ENCODE measurements around the gene NRSN1. TPM values are rescaled to one million over a fixed set of nuclear protein-coding genes. Genes with fewer than 3 reads are reported as not detected.

The NRSN1 gene
- total RNA-seq, 1 experiment from 2014 or later, result not detected

GRCh38 chr6:24080711-24081110 lies 45.3 kb upstream of the NRSN1 start:
- TF ChIP-seq, protein P1, sequence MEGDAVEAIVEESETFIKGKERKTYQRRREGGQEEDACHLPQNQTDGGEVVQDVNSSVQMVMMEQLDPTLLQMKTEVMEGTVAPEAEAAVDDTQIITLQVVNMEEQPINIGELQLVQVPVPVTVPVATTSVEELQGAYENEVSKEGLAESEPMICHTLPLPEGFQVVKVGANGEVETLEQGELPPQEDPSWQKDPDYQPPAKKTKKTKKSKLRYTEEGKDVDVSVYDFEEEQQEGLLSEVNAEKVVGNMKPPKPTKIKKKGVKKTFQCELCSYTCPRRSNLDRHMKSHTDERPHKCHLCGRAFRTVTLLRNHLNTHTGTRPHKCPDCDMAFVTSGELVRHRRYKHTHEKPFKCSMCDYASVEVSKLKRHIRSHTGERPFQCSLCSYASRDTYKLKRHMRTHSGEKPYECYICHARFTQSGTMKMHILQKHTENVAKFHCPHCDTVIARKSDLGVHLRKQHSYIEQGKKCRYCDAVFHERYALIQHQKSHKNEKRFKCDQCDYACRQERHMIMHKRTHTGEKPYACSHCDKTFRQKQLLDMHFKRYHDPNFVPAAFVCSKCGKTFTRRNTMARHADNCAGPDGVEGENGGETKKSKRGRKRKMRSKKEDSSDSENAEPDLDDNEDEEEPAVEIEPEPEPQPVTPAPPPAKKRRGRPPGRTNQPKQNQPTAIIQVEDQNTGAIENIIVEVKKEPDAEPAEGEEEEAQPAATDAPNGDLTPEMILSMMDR (conservative IDR thresholded peaks at IDR 0.05), result no peak
- no peak overlapping the region for H2BK15ac ChIP-seq (ENCODE audit: low read depth, low read length)
- no CpG with 5 or more reads among the region's 1 CpG for WGBS (ENCODE audit: extremely low coverage, insufficient read length, low lambda C conversion rate)
- no peak overlapping the region for H2AK5ac ChIP-seq (ENCODE audit: insufficient read length, low read length)
- no peak overlapping the region for H3K9ac ChIP-seq (ENCODE audit: extremely low read depth, insufficient read length, low read length)
- Mint-ChIP-seq H3K27me3 (ENCODE audit: low read depth) (no peaks in the 10 kb centered on the region), H3K4me1 (no peaks in the 10 kb centered on the region), H3K27ac (no peak overlapping the region), H3K9me3 (peaks cover 19 to 25% of the 10 kb centered on the region in 2 experiments), H3K36me3 (ENCODE audit: insufficient read depth in 1 of 3, low read depth in 3 of 3) (peaks cover 6 to 14% (median 10%) of the 10 kb centered on the region in 3 experiments; a peak in 6 of 7 replicates), H3K4me3 (no peak overlapping the region)
- no peaks in the 10 kb centered on the region for H3K79me2 ChIP-seq (ENCODE audit: insufficient read depth, low read length)
- H2BK20ac ChIP-seq (ENCODE audit: low read depth, low read length, poor library complexity, severe bottlenecking), result no peak overlapping the region
- no peak overlapping the region for H3K14ac ChIP-seq (ENCODE audit: insufficient read depth, low read length)
- H2BK5ac ChIP-seq (ENCODE audit: insufficient read length, low read length), result no peak overlapping the region
- no peak overlapping the region for H3K4ac ChIP-seq (ENCODE audit: low read depth, low read length)
- H3K4me1 ChIP-seq (ENCODE audit: insufficient read depth, low read length), result no peaks in the 10 kb centered on the region
- H3K27ac ChIP-seq (ENCODE audit: insufficient read length, low read depth, low read length), result no peak overlapping the region
- no peaks in the 10 kb centered on the region for H3K27me3 ChIP-seq (ENCODE audit: insufficient read depth, low read length)
- H4K91ac ChIP-seq (ENCODE audit: insufficient read length, low read depth, low read length), result no peak overlapping the region
- H3K23me2 ChIP-seq (ENCODE audit: insufficient read length, low read depth, low read length, poor library complexity, severe bottlenecking), result no peaks in the 10 kb centered on the region
- H2BK12ac ChIP-seq (ENCODE audit: insufficient read length, low read depth, low read length), result no peak overlapping the region
- no peak for DNase-seq
- H3K23ac ChIP-seq (ENCODE audit: insufficient read length, low read depth, low read length), result no peak overlapping the region
- H2BK120ac ChIP-seq (ENCODE audit: low read depth, low read length, poor library complexity, severe bottlenecking), result no peak overlapping the region
- H4K20me1 ChIP-seq (ENCODE audit: control insufficient read depth, insufficient read depth, insufficient read length), result no peaks in the 10 kb centered on the region
- H3K18ac ChIP-seq (ENCODE audit: insufficient read length, low read depth, low read length), result no peak overlapping the region
- no peak overlapping the region for H3K4me2 ChIP-seq (ENCODE audit: insufficient read depth, insufficient read length, low read length)
- no peaks in the 10 kb centered on the region for H3K79me1 ChIP-seq (ENCODE audit: insufficient read depth, low read depth, low read length, poor library complexity, severe bottlenecking)
- no peak overlapping the region for H4K8ac ChIP-seq (replicated peaks; ENCODE audit: insufficient read length, low read depth, low read length)
- H4K5ac ChIP-seq (ENCODE audit: insufficient read length, low read depth, low read length), result no peak overlapping the region
- no peak overlapping the region for H2AFZ ChIP-seq (ENCODE audit: low read length)
- no peak overlapping the region for H3K56ac ChIP-seq (ENCODE audit: insufficient read length, low read depth, low read length)
- no peak overlapping the region for H3T11ph ChIP-seq (ENCODE audit: low read length)
- no peaks in the 10 kb centered on the region for H3K9me3 ChIP-seq (ENCODE audit: control insufficient read depth, low read depth, low read length)
